Measurements from ENCODE around the gene FAM170B. TPM values are rescaled to one million over a fixed set of nuclear protein-coding genes. Genes with fewer than 3 reads are reported as not detected.

FAM170B gene
- total RNA-seq, 1 donor from 2014 or later: not detected

GRCh38 chr10:49113741-49114141, 20.1 kb downstream of the FAM170B start:
- no peak overlapping the region for H3K27ac Mint-ChIP-seq (ENCODE audit: unreplicated experiment)
- H3K9me3 Mint-ChIP-seq (ENCODE audit: unreplicated experiment): peaks cover 1% of the 10 kb centered on the region
- no peak for DNase-seq
- H3K27me3 Mint-ChIP-seq (ENCODE audit: unreplicated experiment): peaks cover 10% of the 10 kb centered on the region
- no peak overlapping the region for H3K4me3 Mint-ChIP-seq (ENCODE audit: unreplicated experiment)
- no peak for TF ChIP-seq CTCF (IDR thresholded peaks at IDR 0.05; ENCODE audit: partially characterized antibody, unreplicated experiment)
- peaks cover 27% of the 10 kb centered on the region for H3K4me1 Mint-ChIP-seq (ENCODE audit: low read depth, unreplicated experiment)
- no peaks in the 10 kb centered on the region for H3K36me3 Mint-ChIP-seq (ENCODE audit: unreplicated experiment)

GRCh38 chr10:49112851-49113250, 21.0 kb downstream of the FAM170B start:
- H3K4me1 Mint-ChIP-seq (ENCODE audit: low read depth, unreplicated experiment): peaks cover 20% of the 10 kb centered on the region
- no peak overlapping the region for H3K4me3 Mint-ChIP-seq (ENCODE audit: unreplicated experiment)
- TF ChIP-seq CTCF (IDR thresholded peaks at IDR 0.05; ENCODE audit: partially characterized antibody, unreplicated experiment): no peak
- H3K9me3 Mint-ChIP-seq (ENCODE audit: unreplicated experiment): peaks cover 1% of the 10 kb centered on the region
- no peaks in the 10 kb centered on the region for H3K36me3 Mint-ChIP-seq (ENCODE audit: unreplicated experiment)
- peaks cover 10% of the 10 kb centered on the region for H3K27me3 Mint-ChIP-seq (ENCODE audit: unreplicated experiment)
- H3K27ac Mint-ChIP-seq (ENCODE audit: unreplicated experiment): no peak overlapping the region
- DNase-seq: no peak

GRCh38 chr10:49112098-49112497, 21.7 kb downstream of the FAM170B start:
- peaks cover 10% of the 10 kb centered on the region for H3K27me3 Mint-ChIP-seq (ENCODE audit: unreplicated experiment)

GRCh38 chr10:49111320-49111698, 22.5 kb downstream of the FAM170B start:
- Mint-ChIP-seq H3K4me1 (ENCODE audit: low read depth, unreplicated experiment) (peaks cover 18% of the 10 kb centered on the region), H3K36me3 (ENCODE audit: unreplicated experiment) (no peaks in the 10 kb centered on the region), H3K4me3 (ENCODE audit: unreplicated experiment) (no peak overlapping the region), H3K27me3 (ENCODE audit: unreplicated experiment) (peaks cover 10% of the 10 kb centered on the region), H3K9me3 (ENCODE audit: unreplicated experiment) (peaks cover 1% of the 10 kb centered on the region), H3K27ac (ENCODE audit: unreplicated experiment) (no peak overlapping the region)
- no peak for TF ChIP-seq CTCF (IDR thresholded peaks at IDR 0.05; ENCODE audit: partially characterized antibody, unreplicated experiment)
- DNase-seq: no peak

More at GRCh38 chr10:49112098-49112497, 21.7 kb downstream of the FAM170B start:
- peaks cover 18% of the 10 kb centered on the region for H3K4me1 Mint-ChIP-seq (ENCODE audit: low read depth, unreplicated experiment)
- TF ChIP-seq CTCF (IDR thresholded peaks at IDR 0.05; ENCODE audit: partially characterized antibody, unreplicated experiment): no peak
- H3K9me3 Mint-ChIP-seq (ENCODE audit: unreplicated experiment): peaks cover 1% of the 10 kb centered on the region
- H3K27ac Mint-ChIP-seq (ENCODE audit: unreplicated experiment): no peak overlapping the region
- DNase-seq: no peak
- no peaks in the 10 kb centered on the region for H3K36me3 Mint-ChIP-seq (ENCODE audit: unreplicated experiment)
- no peak overlapping the region for H3K4me3 Mint-ChIP-seq (ENCODE audit: unreplicated experiment)

- DNase-seq: no peak
- TF ChIP-seq CTCF (IDR thresholded peaks at IDR 0.05; ENCODE audit: partially characterized antibody, unreplicated experiment): no peak
- H3K4me1 Mint-ChIP-seq (ENCODE audit: low read depth, unreplicated experiment): peaks cover 18% of the 10 kb centered on the region
- H3K27ac Mint-ChIP-seq (ENCODE audit: unreplicated experiment): no peak overlapping the region
- peaks cover 10% of the 10 kb centered on the region for H3K27me3 Mint-ChIP-seq (ENCODE audit: unreplicated experiment)
- no peak overlapping the region for H3K4me3 Mint-ChIP-seq (ENCODE audit: unreplicated experiment)
- H3K9me3 Mint-ChIP-seq (ENCODE audit: unreplicated experiment): peaks cover 1% of the 10 kb centered on the region
- no peaks in the 10 kb centered on the region for H3K36me3 Mint-ChIP-seq (ENCODE audit: unreplicated experiment)
These were observed 23.0 kb downstream of the FAM170B start for GRCh38 chr10:49110684-49111319.
